Measurements from ENCODE around the gene FHAD1.

FHAD1 gene

GRCh38 chr1:15409388-15410222 is 162.6 kb downstream of the FHAD1 start, which contains the start of gene EFHD2:
Gene EFHD2, plus strand, starts transcription at chr1:15409888. Its CDS starts 84 bp downstream, at chr1:15409972.
- H4K20me1 ChIP-seq (ENCODE audit: insufficient read depth, low read length): peaks cover 21% of the 10 kb centered on the region
- H3K36me3 ChIP-seq (replicated peaks; ENCODE audit: low read depth, low read length): peaks cover 3% of the 10 kb centered on the region
- no peak for TF ChIP-seq CTCF (IDR thresholded peaks at IDR 0.05; ENCODE audit: low read depth, low read length)
- no peak for TF ChIP-seq EZH2phosphoT487 (IDR thresholded peaks at IDR 0.05; ENCODE audit: low read depth)
- H3K27ac ChIP-seq (ENCODE audit: low read length): no peak within 1 kb of the TSS; the same call in 1 of the 2 replicates
- H3K9ac ChIP-seq (ENCODE audit: low read length): peak within 1 kb of the TSS; percentile 91
- H3K9me3 ChIP-seq (ENCODE audit: insufficient read depth, low read length): no peaks in the 10 kb centered on the region
- H3K4me3 ChIP-seq (ENCODE audit: low read length): peak within 1 kb of the TSS; percentile 99
- peaks cover 14% of the 10 kb centered on the region for H3K4me1 ChIP-seq (ENCODE audit: low read length)
- H3K27me3 ChIP-seq (ENCODE audit: low read depth, low read length): peaks cover 24% of the 10 kb centered on the region
- peaks cover 34% of the 10 kb centered on the region for H3K79me2 ChIP-seq (ENCODE audit: low read length)
- H3K4me2 ChIP-seq (ENCODE audit: low read length): peak within 1 kb of the TSS; percentile 100
- H2AFZ ChIP-seq (ENCODE audit: low read depth, low read length): peak within 1 kb of the TSS; percentile 74; the same call in 1 of the 2 replicates

- no peak overlapping the region for H2AFZ ChIP-seq (ENCODE audit: low read depth, low read length)
- peaks cover 24% of the 10 kb centered on the region for H3K27me3 ChIP-seq (ENCODE audit: low read depth, low read length)
- no peaks in the 10 kb centered on the region for H3K9me3 ChIP-seq (ENCODE audit: insufficient read depth, low read length)
- H3K27ac ChIP-seq (ENCODE audit: low read length): no peak overlapping the region; the same call in 1 of the 2 replicates
- peaks cover 9% of the 10 kb centered on the region for H3K36me3 ChIP-seq (replicated peaks; ENCODE audit: low read depth, low read length)
- peak overlapping the region; percentile 99 for H3K4me3 ChIP-seq (ENCODE audit: low read length)
- peaks cover 42% of the 10 kb centered on the region for H3K79me2 ChIP-seq (ENCODE audit: low read length)
- peak overlapping the region; percentile 100 for H3K4me2 ChIP-seq (ENCODE audit: low read length)
- peak overlapping the region; percentile 91 for H3K9ac ChIP-seq (ENCODE audit: low read length)
- H4K20me1 ChIP-seq (ENCODE audit: insufficient read depth, low read length): peaks cover 29% of the 10 kb centered on the region
- TF ChIP-seq EZH2phosphoT487 (IDR thresholded peaks at IDR 0.05; ENCODE audit: low read depth) (no peak), CTCF (IDR thresholded peaks at IDR 0.05; ENCODE audit: low read depth, low read length) (no peak)
- H3K4me1 ChIP-seq (ENCODE audit: low read length): peaks cover 21% of the 10 kb centered on the region
These were observed 163.3 kb downstream of the FHAD1 start for GRCh38 chr1:15410223-15410883.

GRCh38 chr1:15410884-15411245 is 163.8 kb downstream of the FHAD1 start:
- H3K9me3 ChIP-seq (ENCODE audit: insufficient read depth, low read length): no peaks in the 10 kb centered on the region
- peak overlapping the region; percentile 100 for H3K4me2 ChIP-seq (ENCODE audit: low read length)
- no peak overlapping the region for H2AFZ ChIP-seq (ENCODE audit: low read depth, low read length)
- H3K27ac ChIP-seq (ENCODE audit: low read length): no peak overlapping the region
- peaks cover 26% of the 10 kb centered on the region for H3K4me1 ChIP-seq (ENCODE audit: low read length)
- H4K20me1 ChIP-seq (ENCODE audit: insufficient read depth, low read length): peaks cover 29% of the 10 kb centered on the region
- H3K36me3 ChIP-seq (replicated peaks; ENCODE audit: low read depth, low read length): peaks cover 9% of the 10 kb centered on the region
- H3K9ac ChIP-seq (ENCODE audit: low read length): peak overlapping the region; percentile 91
- peaks cover 24% of the 10 kb centered on the region for H3K27me3 ChIP-seq (ENCODE audit: low read depth, low read length)
- H3K79me2 ChIP-seq (ENCODE audit: low read length): peaks cover 42% of the 10 kb centered on the region
- TF ChIP-seq EZH2phosphoT487 (IDR thresholded peaks at IDR 0.05; ENCODE audit: low read depth) (no peak), CTCF (IDR thresholded peaks at IDR 0.05; ENCODE audit: low read depth, low read length) (no peak)
- peak overlapping the region; percentile 99 for H3K4me3 ChIP-seq (ENCODE audit: low read length)

GRCh38 chr1:15411593-15412137 is 164.6 kb downstream of the FHAD1 start:
- H3K9ac ChIP-seq (ENCODE audit: low read length): peak overlapping the region; percentile 91
- peak overlapping the region; percentile 100 for H3K4me2 ChIP-seq (ENCODE audit: low read length)
- H4K20me1 ChIP-seq (ENCODE audit: insufficient read depth, low read length): peaks cover 29% of the 10 kb centered on the region
- no peak overlapping the region for H3K27ac ChIP-seq (ENCODE audit: low read length)
- peak overlapping the region; percentile 99 for H3K4me3 ChIP-seq (ENCODE audit: low read length)
- TF ChIP-seq CTCF (IDR thresholded peaks at IDR 0.05; ENCODE audit: low read depth, low read length): no peak
- TF ChIP-seq EZH2phosphoT487 (IDR thresholded peaks at IDR 0.05; ENCODE audit: low read depth): no peak
- peaks cover 34% of the 10 kb centered on the region for H3K4me1 ChIP-seq (ENCODE audit: low read length)
- H2AFZ ChIP-seq (ENCODE audit: low read depth, low read length): no peak overlapping the region
- H3K79me2 ChIP-seq (ENCODE audit: low read length): peaks cover 42% of the 10 kb centered on the region
- no peaks in the 10 kb centered on the region for H3K9me3 ChIP-seq (ENCODE audit: insufficient read depth, low read length)
- peaks cover 24% of the 10 kb centered on the region for H3K27me3 ChIP-seq (ENCODE audit: low read depth, low read length)
- peaks cover 9% of the 10 kb centered on the region for H3K36me3 ChIP-seq (replicated peaks; ENCODE audit: low read depth, low read length)
